Fibroblast of lung (primary cell): ENCODE results near the gene ZDHHC12.

Experiments used
- CTCF ChIP-seq, 2 donors: IDR thresholded peaks in 1 of 2; conservative IDR thresholded peaks in 1 of 2; 1 replicate in 1 of 2; 2 replicates in 1 of 2; pipeline ENCODE4 v1.5.1; 2011 to 2012; ENCODE audit warnings: low read length in 2 of 2, control low read depth in 1 of 2, inconsistent platforms in 1 of 2, low read depth in 1 of 2, mild to moderate bottlenecking in 1 of 2
- EZH2 ChIP-seq: IDR thresholded peaks from 2 replicates; pipeline ENCODE4 v1.5.1; 2012; ENCODE audit warnings: low read length, control low read depth, mild to moderate bottlenecking; ENCODE audit errors: missing control alignments

DNA sequence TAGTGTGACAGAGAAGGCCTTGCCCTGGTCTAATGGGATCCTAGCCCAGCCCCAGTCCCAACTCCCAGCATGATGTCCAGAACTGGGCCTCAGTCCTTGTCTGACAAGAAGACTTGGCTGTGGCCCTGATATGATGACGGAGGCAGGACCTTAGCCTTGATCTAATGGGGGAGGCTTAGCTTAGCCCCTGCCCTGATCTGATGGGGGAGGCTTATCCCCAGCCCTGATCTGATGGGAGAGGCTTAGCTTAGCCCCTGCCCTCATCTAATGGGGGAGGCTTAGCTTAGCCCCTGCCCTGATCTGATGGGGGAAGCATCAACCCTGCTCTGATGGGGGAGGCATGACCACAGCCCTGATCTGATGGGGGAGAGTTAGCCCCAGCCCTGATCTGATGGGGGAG lies 17.9 kb downstream of the ZDHHC12 start:
- TF ChIP-seq CTCF (conservative IDR thresholded peaks at IDR 0.05 in 1 of 2, IDR thresholded peaks at IDR 0.05 in 1 of 2; ENCODE audit: low read depth in 1 of 2, low read length in 2 of 2) = no peak
- TF ChIP-seq EZH2 = no peak
